Endothelial cell (in vitro differentiated cells): Measurements from ENCODE around the gene GRM5. TPM values are rescaled to one million over a fixed set of nuclear protein-coding genes. Genes with fewer than 3 reads are reported as not detected.

Source experiments
- DNase-seq: peaks from one replicate; pipeline ENCODE4 v3.0.0; 2021; ENCODE audit warnings: low spot score
- H3K27ac Mint-ChIP-seq: one replicate; pipeline ENCODE4 v1.8.0; 2021; ENCODE audit warnings: mixed read lengths, inconsistent platforms; ENCODE audit not compliant: unreplicated experiment
- H3K27me3 Mint-ChIP-seq: one replicate; pipeline ENCODE4 v1.8.0; 2021; ENCODE audit warnings: mild to moderate bottlenecking, moderate library complexity, mixed read lengths, inconsistent platforms; ENCODE audit not compliant: unreplicated experiment
- H3K36me3 Mint-ChIP-seq: one replicate; pipeline ENCODE4 v1.8.0; 2021; ENCODE audit warnings: mild to moderate bottlenecking, low read depth, mixed read lengths, inconsistent platforms; ENCODE audit not compliant: unreplicated experiment
- H3K4me1 Mint-ChIP-seq: one replicate; pipeline ENCODE4 v1.8.0; 2021; ENCODE audit warnings: mild to moderate bottlenecking, mixed read lengths, inconsistent platforms; ENCODE audit not compliant: unreplicated experiment
- H3K4me3 Mint-ChIP-seq: one replicate; pipeline ENCODE4 v1.8.0; 2021; ENCODE audit warnings: mild to moderate bottlenecking, mixed read lengths, inconsistent platforms; ENCODE audit not compliant: unreplicated experiment
- H3K9me3 Mint-ChIP-seq: one replicate; pipeline ENCODE4 v1.8.0; 2021; ENCODE audit warnings: mixed read lengths, inconsistent platforms; ENCODE audit not compliant: unreplicated experiment
- total RNA-seq: library from RNA; stranded (reverse); fragmentation: NEBNext Ultra II Directional; extraction: Animal tissue kit (Norgen Biotek cat#: 25700); gene quantifications from one replicate; pipeline ENCODE4 v1.2.1, GENCODE V29; 2021; ENCODE audit not compliant: unreplicated experiment
- TF ChIP-seq, protein P1 (sequence below): fragments of 200-600 bp; sonication (generic); IDR thresholded peaks from one replicate; pipeline ENCODE4 v1.5.0; 2021; ENCODE audit warnings: antibody characterized with exemption; ENCODE audit not compliant: unreplicated experiment

GRM5 gene
- total RNA-seq, 1 donor from 2014 or later = 0.28 TPM

DNA sequence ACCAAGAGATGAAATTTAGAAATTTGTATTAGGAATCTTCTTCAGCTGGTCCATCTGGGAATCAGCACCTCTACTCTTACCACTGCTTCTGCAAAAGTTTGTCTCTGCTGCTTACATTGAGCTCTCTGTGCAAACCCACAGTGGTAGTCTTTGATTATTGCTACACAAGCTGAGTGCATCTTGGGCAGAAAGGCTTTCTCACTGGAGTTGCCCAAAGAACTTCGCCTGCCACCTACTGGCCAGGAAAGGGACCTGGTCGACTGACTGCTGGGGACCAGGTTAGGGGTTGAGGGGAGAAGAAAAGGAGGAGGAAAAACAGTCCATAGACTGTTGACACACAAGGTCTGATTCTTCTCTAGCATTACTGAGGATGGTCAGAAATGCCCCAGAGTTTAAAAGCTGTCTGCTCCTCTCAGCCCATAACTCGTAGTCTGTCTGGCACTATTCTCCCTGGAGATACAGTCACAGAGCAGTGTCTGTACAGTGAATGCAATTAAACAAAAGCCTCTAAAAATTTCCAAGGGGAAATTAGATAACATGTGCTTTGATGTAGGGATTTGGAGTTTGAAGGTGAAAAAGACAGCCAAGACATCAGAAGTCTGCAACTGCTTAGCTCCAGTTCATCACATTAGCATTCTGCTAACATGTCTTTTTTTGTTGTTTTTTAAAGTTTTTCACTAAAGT, 513.3 kb downstream of the GRM5 start:
- Mint-ChIP-seq H3K4me1 (peaks cover 11% of the 10 kb centered on the region), H3K27me3 (no peaks in the 10 kb centered on the region), H3K4me3 (no peak overlapping the region), H3K9me3 (no peaks in the 10 kb centered on the region), H3K27ac (no peak overlapping the region), H3K36me3 (no peaks in the 10 kb centered on the region)
- TF ChIP-seq, protein P1, sequence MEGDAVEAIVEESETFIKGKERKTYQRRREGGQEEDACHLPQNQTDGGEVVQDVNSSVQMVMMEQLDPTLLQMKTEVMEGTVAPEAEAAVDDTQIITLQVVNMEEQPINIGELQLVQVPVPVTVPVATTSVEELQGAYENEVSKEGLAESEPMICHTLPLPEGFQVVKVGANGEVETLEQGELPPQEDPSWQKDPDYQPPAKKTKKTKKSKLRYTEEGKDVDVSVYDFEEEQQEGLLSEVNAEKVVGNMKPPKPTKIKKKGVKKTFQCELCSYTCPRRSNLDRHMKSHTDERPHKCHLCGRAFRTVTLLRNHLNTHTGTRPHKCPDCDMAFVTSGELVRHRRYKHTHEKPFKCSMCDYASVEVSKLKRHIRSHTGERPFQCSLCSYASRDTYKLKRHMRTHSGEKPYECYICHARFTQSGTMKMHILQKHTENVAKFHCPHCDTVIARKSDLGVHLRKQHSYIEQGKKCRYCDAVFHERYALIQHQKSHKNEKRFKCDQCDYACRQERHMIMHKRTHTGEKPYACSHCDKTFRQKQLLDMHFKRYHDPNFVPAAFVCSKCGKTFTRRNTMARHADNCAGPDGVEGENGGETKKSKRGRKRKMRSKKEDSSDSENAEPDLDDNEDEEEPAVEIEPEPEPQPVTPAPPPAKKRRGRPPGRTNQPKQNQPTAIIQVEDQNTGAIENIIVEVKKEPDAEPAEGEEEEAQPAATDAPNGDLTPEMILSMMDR = peak; percentile 72
- DNase-seq = peak; percentile 64

DNA sequence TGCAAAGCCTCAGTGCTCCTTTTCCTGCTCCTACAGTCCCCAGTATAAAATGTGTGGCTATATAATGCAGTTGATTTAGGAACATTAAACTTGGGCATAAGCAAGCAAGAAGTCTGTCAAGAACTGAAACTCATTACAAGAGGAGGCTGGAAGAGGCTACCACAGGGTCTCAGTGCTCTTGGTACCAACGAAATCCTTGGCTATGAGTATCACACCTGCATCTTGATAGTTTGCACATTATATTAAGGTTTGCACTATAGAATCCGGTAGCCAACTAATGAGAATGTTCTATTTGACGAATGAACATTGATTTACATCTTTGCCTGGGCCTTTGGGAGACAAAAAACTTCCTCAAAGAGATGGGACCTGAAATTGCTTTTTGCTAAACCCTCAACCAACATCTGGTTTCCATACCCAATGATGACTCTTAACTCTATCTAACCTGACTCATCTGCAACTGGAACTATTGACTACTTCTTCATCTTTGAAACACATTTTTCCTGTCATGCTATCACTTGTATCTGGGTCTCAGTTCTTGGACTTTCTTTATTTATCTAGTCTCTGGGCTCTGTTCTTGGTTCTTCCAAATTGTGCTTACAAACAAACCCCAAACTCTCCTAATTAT, 521.0 kb downstream of the GRM5 start:
- peaks cover 8% of the 10 kb centered on the region for H3K4me1 Mint-ChIP-seq
- no peaks in the 10 kb centered on the region for H3K27me3 Mint-ChIP-seq
- DNase-seq = no peak
- H3K27ac Mint-ChIP-seq = no peak overlapping the region
- H3K36me3 Mint-ChIP-seq = no peaks in the 10 kb centered on the region
- H3K4me3 Mint-ChIP-seq = no peak overlapping the region
- TF ChIP-seq, protein P1 = no peak
- H3K9me3 Mint-ChIP-seq = no peaks in the 10 kb centered on the region

DNA sequence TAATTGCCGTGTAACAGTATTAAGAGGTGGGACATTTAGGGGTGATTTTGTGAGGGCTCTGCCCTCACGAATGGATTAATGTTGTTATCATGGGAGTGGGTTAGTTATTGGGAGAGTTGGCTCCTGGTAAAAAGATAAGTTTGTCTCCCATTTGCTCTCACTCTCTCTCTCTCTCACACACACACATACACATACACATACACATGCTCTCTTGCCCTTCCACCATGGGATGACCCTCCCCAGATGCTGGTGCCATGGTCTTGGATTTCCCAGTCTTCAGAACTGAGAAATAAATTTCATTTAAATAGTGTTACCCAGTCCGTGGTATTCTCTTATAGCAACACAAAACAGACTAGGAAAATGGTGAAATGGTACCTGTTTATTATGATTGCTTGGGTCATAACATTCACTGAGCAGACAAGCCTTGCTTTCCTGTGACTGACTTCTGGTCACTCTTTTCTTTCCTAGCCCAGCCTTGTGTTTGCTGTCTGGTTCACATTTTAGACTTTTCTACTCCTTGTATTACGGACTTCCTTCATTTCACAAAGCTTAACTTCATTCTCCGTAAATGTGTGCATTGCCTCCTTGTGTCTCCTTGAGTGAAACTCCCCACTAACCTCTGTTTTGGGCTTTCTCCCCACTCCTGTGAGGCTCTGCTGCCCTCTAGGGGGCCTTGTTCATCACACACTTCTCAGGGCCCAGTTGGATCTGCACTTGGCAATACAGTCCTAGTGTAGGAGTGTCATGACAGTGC, 521.7 kb downstream of the GRM5 start:
- Mint-ChIP-seq H3K4me1 (peaks cover 8% of the 10 kb centered on the region), H3K27me3 (no peaks in the 10 kb centered on the region), H3K36me3 (no peaks in the 10 kb centered on the region), H3K4me3 (no peak overlapping the region), H3K9me3 (no peaks in the 10 kb centered on the region), H3K27ac (no peak overlapping the region)
- peak; percentile 84 for DNase-seq
- TF ChIP-seq, protein P1 = peak; percentile 53

DNA sequence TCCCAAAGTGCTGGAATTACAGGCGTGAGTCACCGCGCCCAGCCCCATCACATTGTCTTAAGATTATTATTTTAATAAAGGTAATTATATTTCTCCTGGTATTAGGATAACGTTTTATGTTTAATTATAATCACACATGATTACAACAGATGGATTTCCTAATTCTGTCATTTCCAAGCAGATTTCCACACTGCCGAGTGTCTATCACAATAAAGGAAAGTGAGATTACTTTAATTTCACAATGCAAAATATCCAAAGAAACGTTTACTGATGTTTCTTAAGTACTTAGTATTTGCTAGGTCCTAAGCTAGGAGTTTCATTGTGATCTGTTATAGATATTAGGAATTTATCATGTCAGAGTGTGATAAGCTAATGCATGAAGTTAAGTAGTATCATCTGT, 524.8 kb downstream of the GRM5 start:
- H3K4me3 Mint-ChIP-seq = no peak overlapping the region
- no peaks in the 10 kb centered on the region for H3K9me3 Mint-ChIP-seq
- TF ChIP-seq, protein P1 = no peak
- no peaks in the 10 kb centered on the region for H3K27me3 Mint-ChIP-seq
- DNase-seq = no peak
- H3K4me1 Mint-ChIP-seq = peaks cover 8% of the 10 kb centered on the region
- H3K27ac Mint-ChIP-seq = no peak overlapping the region
- no peaks in the 10 kb centered on the region for H3K36me3 Mint-ChIP-seq
